Measurements from ENCODE around the gene BNC1. TPM values are rescaled to one million over a fixed set of nuclear protein-coding genes. Genes with fewer than 3 reads are reported as not detected.
A peak's percentile ranks its signal among the peaks of the same experiment; 100 is the strongest.

Gene BNC1
- total RNA-seq, 1 donor from 2014 or later: not detected

- Mint-ChIP-seq H3K36me3 (peaks cover 3% of the 10 kb centered on the region), H3K9me3 (no peaks in the 10 kb centered on the region), H3K27ac (peak within 1 kb of the TSS; percentile 99), H3K4me1 (peaks cover 21% of the 10 kb centered on the region), H3K4me3 (peak within 1 kb of the TSS; percentile 100), H3K27me3 (ENCODE audit: insufficient read depth, low read depth) (peaks cover 3% of the 10 kb centered on the region)
- DNase-seq (ENCODE audit: low spot score): peak; percentile 88
- Histone ChIP-seq H3K27me3 (no peaks in the 10 kb centered on the region), H3K9ac (peak within 1 kb of the TSS; percentile 84), H3K9me3 (ENCODE audit: low read depth) (no peaks in the 10 kb centered on the region), H3K4me1 (peaks cover 31% of the 10 kb centered on the region), H4K20me1 (ENCODE audit: low read depth) (peaks cover 38% of the 10 kb centered on the region), H3K4me3 (peak within 1 kb of the TSS; percentile 99), H3K79me2 (ENCODE audit: low read depth) (peaks cover 46% of the 10 kb centered on the region), H3K36me3 (no peaks in the 10 kb centered on the region), H2AFZ (replicated peaks) (peak within 1 kb of the TSS; percentile 91), H3K27ac (peak within 1 kb of the TSS; percentile 90), H3K4me2 (peak within 1 kb of the TSS; percentile 91), H3F3A (ENCODE audit: low read depth) (peaks cover 16% of the 10 kb centered on the region)
- TF ChIP-seq CTCF (IDR thresholded peaks at IDR 0.05) (peak; percentile 31), EZH2phosphoT487 (IDR thresholded peaks at IDR 0.05) (no peak)
Observed at GRCh38 chr15:83207660-83208366, 76.7 kb downstream of the BNC1 start, which contains the start of gene HDGFL3. TSS of gene HDGFL3 (minus strand) at chr15:83207823. CDS start at chr15:83207414, 409 bp downstream.

- Histone ChIP-seq H3K36me3 (no peaks in the 10 kb centered on the region), H3K4me1 (peaks cover 31% of the 10 kb centered on the region), H3K9me3 (ENCODE audit: low read depth) (no peaks in the 10 kb centered on the region), H3K4me3 (peak overlapping the region; percentile 99), H3K27me3 (no peaks in the 10 kb centered on the region), H3F3A (ENCODE audit: low read depth) (peaks cover 16% of the 10 kb centered on the region), H3K27ac (peak overlapping the region; percentile 75), H3K9ac (peak overlapping the region; percentile 84), H2AFZ (replicated peaks) (no peak overlapping the region), H3K79me2 (ENCODE audit: low read depth) (peaks cover 52% of the 10 kb centered on the region), H3K4me2 (peak overlapping the region; percentile 91), H4K20me1 (ENCODE audit: low read depth) (peaks cover 45% of the 10 kb centered on the region)
- peaks cover 3% of the 10 kb centered on the region for H3K36me3 Mint-ChIP-seq
- DNase-seq (ENCODE audit: low spot score): peak; percentile 72
- H3K27me3 Mint-ChIP-seq (ENCODE audit: insufficient read depth, low read depth): peaks cover 3% of the 10 kb centered on the region
- H3K27ac Mint-ChIP-seq: no peak overlapping the region
- H3K4me1 Mint-ChIP-seq: peaks cover 21% of the 10 kb centered on the region
- no peaks in the 10 kb centered on the region for H3K9me3 Mint-ChIP-seq
- H3K4me3 Mint-ChIP-seq: peak overlapping the region; percentile 100
- TF ChIP-seq EZH2 (IDR thresholded peaks at IDR 0.05) (no peak), EZH2phosphoT487 (IDR thresholded peaks at IDR 0.05) (no peak), CTCF (IDR thresholded peaks at IDR 0.05) (no peak)
Observed at GRCh38 chr15:83207009-83207659, 77.3 kb downstream of the BNC1 start.

GRCh38 chr15:83206526-83207008 lies 77.9 kb downstream of the BNC1 start:
- peaks cover 16% of the 10 kb centered on the region for H3F3A ChIP-seq (ENCODE audit: low read depth)
- H3K36me3 Mint-ChIP-seq: peaks cover 3% of the 10 kb centered on the region
- H3K4me3 Mint-ChIP-seq: peak overlapping the region; percentile 100
- H3K9me3 Mint-ChIP-seq: no peaks in the 10 kb centered on the region
- TF ChIP-seq EZH2 (IDR thresholded peaks at IDR 0.05) (peak; percentile 53), EZH2phosphoT487 (IDR thresholded peaks at IDR 0.05) (no peak), CTCF (IDR thresholded peaks at IDR 0.05) (no peak)
- H3K9me3 ChIP-seq (ENCODE audit: low read depth): no peaks in the 10 kb centered on the region
- peak overlapping the region; percentile 99 for H3K27ac Mint-ChIP-seq
- H3K27ac ChIP-seq: peak overlapping the region; percentile 75
- H3K36me3 ChIP-seq: no peaks in the 10 kb centered on the region
- no peak for DNase-seq (ENCODE audit: low spot score)
- H3K27me3 Mint-ChIP-seq (ENCODE audit: insufficient read depth, low read depth): peaks cover 3% of the 10 kb centered on the region
- H3K4me1 Mint-ChIP-seq: peaks cover 21% of the 10 kb centered on the region
- H3K4me2 ChIP-seq: peak overlapping the region; percentile 91
- H2AFZ ChIP-seq (replicated peaks): no peak overlapping the region
- peak overlapping the region; percentile 84 for H3K9ac ChIP-seq
- no peaks in the 10 kb centered on the region for H3K27me3 ChIP-seq
- peak overlapping the region; percentile 99 for H3K4me3 ChIP-seq
- peaks cover 50% of the 10 kb centered on the region for H4K20me1 ChIP-seq (ENCODE audit: low read depth)
- H3K79me2 ChIP-seq (ENCODE audit: low read depth): peaks cover 58% of the 10 kb centered on the region
- H3K4me1 ChIP-seq: peaks cover 31% of the 10 kb centered on the region

Other genes starting within 250 kb of the BNC1 start
- gene BTBD1, start 217.4 kb downstream of the BNC1 start, total RNA-seq (ENCODE audit: low replicate concordance): 43.7 and 48.5 TPM in 2 replicates
- gene TM6SF1, start 177.0 kb downstream of the BNC1 start, total RNA-seq (ENCODE audit: low replicate concordance): not detected in 2 replicates
- 92.0 and 231 TPM in 2 replicates for gene HDGFL3, start 76.8 kb downstream of the BNC1 start, total RNA-seq (ENCODE audit: low replicate concordance)
- gene SH3GL3, start 162.7 kb upstream of the BNC1 start, total RNA-seq (ENCODE audit: low replicate concordance): 3.8 and 8.2 TPM in 2 replicates

Measured in neural progenitor cell (in vitro differentiated cells).